A549 (cell line): ENCODE measurements around the gene CAPN2. TPM values are rescaled to one million over a fixed set of nuclear protein-coding genes. Genes with fewer than 3 reads are reported as not detected.

ENCODE experiments used
- ATAC-seq, 2 experiments: fragments of 200-7000 bp in 1 of 2; fragments of >200 bp in 1 of 2; cut with Nextera tagmentation in 1 of 2; cut with Tn5 transposase in 1 of 2; 3 replicates each; pipeline versions ENCODE4 v1.8.0 to v1.9.1; 2018 to 2020; ENCODE audit warnings: mild to moderate bottlenecking in 1 of 2, moderate library complexity in 1 of 2
- CTCF ChIA-PET: fragments of 300-600 bp; sonication (Branson Sonifier 250); formaldehyde crosslinking; extraction: SDS; loops from one replicate; lab custom pipeline; 2021; ENCODE audit warnings: antibody characterized with exemption, inconsistent platforms; lab: Yijun Ruan, JAX
- POLR2A ChIA-PET: fragments of 350-600 bp; formaldehyde crosslinking; extraction: SDS; loops from one replicate; lab custom pipeline; 2021; ENCODE audit warnings: antibody characterized with exemption, inconsistent platforms; lab: Yijun Ruan, JAX
- DNase-seq, 2 experiments: peaks; one replicate each; pipeline versions ENCODE4 v3.0.0 to v3.0.0-alpha.2; 2011 to 2016; ENCODE audit warnings: low read depth in 1 of 2, low spot score in 1 of 2
- FAIRE-seq: peaks from 2 replicates; lab custom pipeline; 2011; peaks lifted over from hg19 to GRCh38; lab: Jason Lieb, UNC
- H3K27ac ChIP-seq, 2 experiments: fragments of >200 bp; sonication (Bioruptor Twin); formaldehyde crosslinking; 3 replicates each; pipeline ENCODE4 v1.5.1; 2016 to 2017
- H3K4me1 ChIP-seq: fragments of >200 bp; sonication (Bioruptor Twin); formaldehyde crosslinking; 3 replicates; pipeline ENCODE4 v1.6.1; 2016
- H3K4me2 ChIP-seq: fragments of >200 bp; sonication (Bioruptor Twin); formaldehyde crosslinking; 3 replicates; pipeline ENCODE4 v1.6.1; 2016
- H3K4me3 ChIP-seq: fragments of >200 bp; sonication (Bioruptor Twin); formaldehyde crosslinking; 3 replicates; pipeline ENCODE4 v1.5.1; 2016
- H3K9me3 ChIP-seq: fragments of >200 bp; sonication (Bioruptor Twin); formaldehyde crosslinking; 3 replicates; pipeline ENCODE4 v1.6.1; 2016
- BHLHE40 ChIP-seq: IDR thresholded peaks from 2 replicates; pipeline ENCODE4 v1.6.1; 2012; ENCODE audit warnings: low read depth, low read length, inconsistent platforms
- CBX8 ChIP-seq: fragments of 200-600 bp; sonication (generic); IDR thresholded peaks from 2 replicates; pipeline ENCODE4 v1.6.1; 2016
- CEBPB ChIP-seq, 2 experiments: fragments of >200 bp in 1 of 2; sonication (Bioruptor Twin) in 1 of 2; formaldehyde crosslinking in 1 of 2; IDR thresholded peaks; 2 replicates each; pipeline ENCODE4 v1.6.1; 2012 to 2016
- EHF ChIP-seq: fragments of 250-450 bp; sonication (Bioruptor Pico); IDR thresholded peaks from 2 replicates; pipeline ENCODE4 v1.5.0; 2020; ENCODE audit warnings: mild to moderate bottlenecking
- EP300 ChIP-seq, 2 experiments: fragments of >200 bp; sonication (Bioruptor Twin); formaldehyde crosslinking; IDR thresholded peaks; 2 replicates in 1 of 2; 3 replicates in 1 of 2; pipeline ENCODE4 v1.6.1; 2016 to 2017
- FOSB ChIP-seq: fragments of 250-450 bp; sonication (Bioruptor Pico); IDR thresholded peaks from 2 replicates; pipeline ENCODE4 v1.5.0; 2020; ENCODE audit warnings: mild to moderate bottlenecking, moderate library complexity
- FOXS1 ChIP-seq: fragments of 250-450 bp; sonication (Bioruptor Pico); IDR thresholded peaks from 2 replicates; pipeline ENCODE4 v1.5.0; 2020; ENCODE audit warnings: mild to moderate bottlenecking, moderate library complexity
- GATA3 ChIP-seq: IDR thresholded peaks from 2 replicates; pipeline ENCODE4 v1.6.1; 2012; ENCODE audit warnings: borderline replicate concordance
- HOXB5 ChIP-seq: fragments of 250-450 bp; sonication (Bioruptor Pico); IDR thresholded peaks from 2 replicates; pipeline ENCODE4 v1.5.0; 2020; ENCODE audit warnings: mild to moderate bottlenecking, moderate library complexity
- JUNB ChIP-seq: fragments of >200 bp; sonication (Bioruptor Twin); formaldehyde crosslinking; IDR thresholded peaks from 2 replicates; pipeline ENCODE4 v1.6.1; 2016
- KDM5A ChIP-seq: fragments of 200-600 bp; sonication (generic); IDR thresholded peaks from 2 replicates; pipeline ENCODE4 v1.6.1; 2016; ENCODE audit warnings: antibody characterized with exemption, mild to moderate bottlenecking
- MAFK ChIP-seq: fragments of 450-650 bp; IDR thresholded peaks from 2 replicates; pipeline ENCODE4 v1.6.1; 2014; ENCODE audit not compliant: partially characterized antibody
- MAZ ChIP-seq: fragments of 150-350 bp; IDR thresholded peaks from 2 replicates; pipeline ENCODE4 v1.6.1; 2014; ENCODE audit warnings: antibody characterized with exemption, low read depth, low read length, borderline replicate concordance
- MYC ChIP-seq: IDR thresholded peaks from 2 replicates; pipeline ENCODE4 v1.6.1; 2012; ENCODE audit warnings: mild to moderate bottlenecking, inconsistent platforms, low read length, improper control_type of control experiment, borderline replicate concordance
- NPAS2 ChIP-seq: fragments of 250-450 bp; sonication (Bioruptor Pico); IDR thresholded peaks from 2 replicates; pipeline ENCODE4 v1.8.0; 2022; ENCODE audit warnings: mild to moderate bottlenecking, moderate library complexity, borderline replicate concordance
- PHF8 ChIP-seq: fragments of 200-600 bp; sonication (generic); IDR thresholded peaks from 2 replicates; pipeline ENCODE4 v1.6.1; 2016; ENCODE audit warnings: low read depth, mild to moderate bottlenecking, antibody characterized with exemption, moderate library complexity, borderline replicate concordance
- POLR2AphosphoS2 ChIP-seq: conservative IDR thresholded peaks from 2 replicates; pipeline ENCODE4 v1.6.1; 2012; ENCODE audit warnings: low read length, improper control_type of control experiment, inconsistent platforms
- SREBF2 ChIP-seq: fragments of 450-650 bp; IDR thresholded peaks from 2 replicates; pipeline ENCODE4 v1.6.1; 2014; ENCODE audit warnings: mild to moderate bottlenecking, moderate library complexity
- TP53 ChIP-seq: fragments of 250-450 bp; sonication (Bioruptor Pico); IDR thresholded peaks from 2 replicates; pipeline ENCODE4 v1.5.0; 2021; ENCODE audit warnings: mild to moderate bottlenecking, moderate library complexity
- ZC3H11A ChIP-seq: fragments of 450-650 bp; IDR thresholded peaks from 2 replicates; pipeline ENCODE4 v1.6.1; 2014; ENCODE audit warnings: antibody characterized with exemption, mild to moderate bottlenecking
- ZFP36 ChIP-seq: fragments of 450-650 bp; IDR thresholded peaks from 2 replicates; pipeline ENCODE4 v1.6.1; 2014; ENCODE audit warnings: borderline replicate concordance; ENCODE audit not compliant: partially characterized antibody
- ZSCAN20 ChIP-seq: fragments of 250-450 bp; sonication (Bioruptor Pico); IDR thresholded peaks from 2 replicates; pipeline ENCODE4 v1.8.0; 2022; ENCODE audit warnings: mild to moderate bottlenecking, moderate library complexity
- WGBS: methylation state at CpG from one replicate; pipeline ENCODE4 v1.1.6; 2017; ENCODE audit errors: missing lambda C conversion rate; 5-methylcytosine and 5-hydroxymethylcytosine counted together
- polyA plus RNA-seq, 4 experiments: library from polyadenylated mRNA; depleted of rRNA in 3 of 4; stranded (reverse); fragments of >200 nt; fragmentation: RNase III in 1 of 4; extraction: RNeasy Plus Mini Kit Qiagen cat#74134 plus additional on column Dnase treatment in 1 of 4; gene quantifications; 2 replicates in 3 of 4; 3 replicates in 1 of 4; pipeline ENCODE4 v1.2.3, GENCODE V29; 2011 to 2017
- TF ChIP-seq, protein P1 (sequence below): fragments of 450-650 bp; IDR thresholded peaks from 2 replicates; pipeline ENCODE4 v1.6.1; 2014; ENCODE audit warnings: antibody characterized with exemption
- TF ChIP-seq, protein P2 (sequence below): fragments of 250-450 bp; sonication (Bioruptor Pico); IDR thresholded peaks from 2 replicates; pipeline ENCODE4 v1.5.0; 2021; ENCODE audit warnings: mild to moderate bottlenecking, moderate library complexity, borderline replicate concordance
- TF ChIP-seq, protein P3 (sequence below): fragments of >200 bp; sonication (Bioruptor Twin); formaldehyde crosslinking; IDR thresholded peaks from 3 replicates; pipeline ENCODE4 v1.6.1; 2016
- TF ChIP-seq, protein P4 (sequence below): IDR thresholded peaks from 2 replicates; pipeline ENCODE4 v1.6.1; 2012; ENCODE audit warnings: low read depth, borderline replicate concordance

Gene CAPN2
- polyA plus RNA-seq, 2 of the 4 experiments (the other 2 are of a cell fraction) = 199 to 300 TPM

DNA sequence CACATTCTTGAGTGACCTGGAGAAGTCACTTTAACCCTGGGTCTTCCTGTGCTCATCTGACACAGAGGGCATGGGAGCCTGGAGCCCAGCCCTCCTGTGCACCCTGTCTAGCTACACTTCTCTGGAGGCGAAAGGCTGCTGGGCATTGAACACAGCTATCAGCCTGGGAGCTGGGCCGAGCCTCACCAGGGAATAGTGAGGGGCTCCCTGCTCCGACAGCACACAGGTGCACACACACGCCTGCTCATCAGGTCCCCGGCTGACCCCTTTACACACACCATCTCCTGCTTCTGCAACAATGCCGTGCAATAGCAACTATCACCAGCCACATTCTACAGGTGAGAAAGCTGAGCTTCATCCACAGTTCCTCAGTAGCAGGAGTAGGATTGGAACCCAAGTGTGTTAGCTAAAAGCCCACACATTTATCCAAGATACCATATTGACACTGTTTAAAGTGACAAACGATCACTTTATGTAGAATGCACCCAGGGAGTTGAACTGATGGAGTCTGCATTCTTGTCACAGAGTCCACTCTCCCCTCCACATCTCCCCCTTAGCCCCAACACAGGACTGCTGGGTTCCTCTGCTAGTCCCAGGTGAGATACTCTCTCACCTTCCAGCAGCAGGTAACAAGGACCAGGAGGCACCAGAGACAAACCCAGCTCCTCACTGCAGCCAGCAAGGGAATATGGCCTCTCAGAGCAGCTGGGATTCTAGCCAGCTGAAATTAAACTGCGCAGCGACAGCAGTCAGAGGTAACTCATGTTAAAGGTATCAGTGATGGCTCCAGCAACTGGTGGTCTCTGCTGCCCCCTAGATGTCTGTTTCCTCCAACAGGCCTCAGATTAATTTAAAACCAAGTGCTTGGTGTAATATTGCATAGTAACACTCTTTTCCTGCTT lies 28.5 kb upstream of the CAPN2 start (continued):
- TF ChIP-seq, protein P1, sequence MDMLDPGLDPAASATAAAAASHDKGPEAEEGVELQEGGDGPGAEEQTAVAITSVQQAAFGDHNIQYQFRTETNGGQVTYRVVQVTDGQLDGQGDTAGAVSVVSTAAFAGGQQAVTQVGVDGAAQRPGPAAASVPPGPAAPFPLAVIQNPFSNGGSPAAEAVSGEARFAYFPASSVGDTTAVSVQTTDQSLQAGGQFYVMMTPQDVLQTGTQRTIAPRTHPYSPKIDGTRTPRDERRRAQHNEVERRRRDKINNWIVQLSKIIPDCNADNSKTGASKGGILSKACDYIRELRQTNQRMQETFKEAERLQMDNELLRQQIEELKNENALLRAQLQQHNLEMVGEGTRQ = no peak
- TF ChIP-seq ZSCAN20 (no peak), MAZ (no peak), CBX8 (no peak), EHF (CRISPR knock-in tag) (no peak), SREBF2 (no peak), KDM5A (no peak), CEBPB (IDR thresholded peaks at IDR 0.05) (0 out of 4 replicates have a peak, but pooled peaks of 1 of the 2 experiments have one; percentile 12), MYC (no peak), MAFK (no peak), JUNB (no peak), FOXS1 (CRISPR knock-in tag) (no peak), GATA3 (no peak), TP53 (CRISPR knock-in tag) (no peak), NPAS2 (CRISPR knock-in tag) (no peak), BHLHE40 (no peak), ZC3H11A (no peak), EP300 (IDR thresholded peaks at IDR 0.05) (no peak), ZFP36 (no peak), PHF8 (no peak), FOSB (CRISPR knock-in tag) (no peak), POLR2AphosphoS2 (no peak), HOXB5 (CRISPR knock-in tag) (no peak)
- TF ChIP-seq, protein P2, sequence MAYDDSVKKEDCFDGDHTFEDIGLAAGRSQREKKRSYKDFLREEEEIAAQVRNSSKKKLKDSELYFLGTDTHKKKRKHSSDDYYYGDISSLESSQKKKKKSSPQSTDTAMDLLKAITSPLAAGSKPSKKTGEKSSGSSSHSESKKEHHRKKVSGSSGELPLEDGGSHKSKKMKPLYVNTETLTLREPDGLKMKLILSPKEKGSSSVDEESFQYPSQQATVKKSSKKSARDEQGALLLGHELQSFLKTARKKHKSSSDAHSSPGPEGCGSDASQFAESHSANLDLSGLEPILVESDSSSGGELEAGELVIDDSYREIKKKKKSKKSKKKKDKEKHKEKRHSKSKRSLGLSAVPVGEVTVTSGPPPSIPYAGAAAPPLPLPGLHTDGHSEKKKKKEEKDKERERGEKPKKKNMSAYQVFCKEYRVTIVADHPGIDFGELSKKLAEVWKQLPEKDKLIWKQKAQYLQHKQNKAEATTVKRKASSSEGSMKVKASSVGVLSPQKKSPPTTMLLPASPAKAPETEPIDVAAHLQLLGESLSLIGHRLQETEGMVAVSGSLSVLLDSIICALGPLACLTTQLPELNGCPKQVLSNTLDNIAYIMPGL (CRISPR knock-in tag) = no peak
- TF ChIP-seq, protein P3, sequence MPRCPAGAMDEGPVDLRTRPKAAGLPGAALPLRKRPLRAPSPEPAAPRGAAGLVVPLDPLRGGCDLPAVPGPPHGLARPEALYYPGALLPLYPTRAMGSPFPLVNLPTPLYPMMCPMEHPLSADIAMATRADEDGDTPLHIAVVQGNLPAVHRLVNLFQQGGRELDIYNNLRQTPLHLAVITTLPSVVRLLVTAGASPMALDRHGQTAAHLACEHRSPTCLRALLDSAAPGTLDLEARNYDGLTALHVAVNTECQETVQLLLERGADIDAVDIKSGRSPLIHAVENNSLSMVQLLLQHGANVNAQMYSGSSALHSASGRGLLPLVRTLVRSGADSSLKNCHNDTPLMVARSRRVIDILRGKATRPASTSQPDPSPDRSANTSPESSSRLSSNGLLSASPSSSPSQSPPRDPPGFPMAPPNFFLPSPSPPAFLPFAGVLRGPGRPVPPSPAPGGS = no peak
- TF ChIP-seq, all 56 proteins: peak for 4

DNA sequence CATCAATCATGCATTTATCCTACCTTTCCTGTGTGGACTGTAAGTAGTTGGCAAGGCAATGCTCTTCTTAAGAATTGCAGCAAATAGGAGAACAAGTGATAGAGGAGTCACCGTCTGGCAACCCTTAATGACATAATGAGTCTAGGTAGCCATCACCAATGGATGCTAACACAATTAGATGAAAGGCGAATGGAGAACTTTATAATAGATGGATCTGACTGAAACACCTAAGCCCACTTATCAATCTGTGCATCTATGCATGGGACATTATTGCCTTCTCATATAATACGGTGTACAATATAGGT lies 27.9 kb upstream of the CAPN2 start:
- H3K4me1 ChIP-seq = no peaks in the 10 kb centered on the region
- WGBS = 38% methylated on average over 3 of the region's 3 CpGs
- H3K27ac ChIP-seq = no peak overlapping the region
- no peak for FAIRE-seq
- ChIA-PET CTCF (interaction anchor here (0.7 to 5.1 kb wide), 34 partner anchors 9 to 594 kb away, joined by 3 to 98 read pairs (median 5); no protein-coding TSS in a partner anchor), POLR2A (no interaction called here)
- no peaks in the 10 kb centered on the region for H3K9me3 ChIP-seq
- TF ChIP-seq BHLHE40 (no peak), NPAS2 (CRISPR knock-in tag) (no peak)
- TF ChIP-seq, protein P4, sequence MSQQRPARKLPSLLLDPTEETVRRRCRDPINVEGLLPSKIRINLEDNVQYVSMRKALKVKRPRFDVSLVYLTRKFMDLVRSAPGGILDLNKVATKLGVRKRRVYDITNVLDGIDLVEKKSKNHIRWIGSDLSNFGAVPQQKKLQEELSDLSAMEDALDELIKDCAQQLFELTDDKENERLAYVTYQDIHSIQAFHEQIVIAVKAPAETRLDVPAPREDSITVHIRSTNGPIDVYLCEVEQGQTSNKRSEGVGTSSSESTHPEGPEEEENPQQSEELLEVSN = no peak
- TF ChIP-seq, protein P3 = no peak
- no peak overlapping the region for H3K4me2 ChIP-seq
- no peak overlapping the region for H3K4me3 ChIP-seq
- ATAC-seq = peak in 1 of 2 experiments; percentile 26; a peak in 3 of 6 replicates
- DNase-seq = no peak
